Right ventricle myocardium inferior (tissue), 1 donor: ENCODE measurements around the gene RUSF1. TPM values are rescaled to one million over a fixed set of nuclear protein-coding genes. Genes with fewer than 3 reads are reported as not detected.

ENCODE experiments used
- ATAC-seq: fragments of 200-7000 bp; cut with Tn5 transposase; one replicate; pipeline ENCODE4 v1.9.1; 2020; ENCODE audit warnings: mild to moderate bottlenecking, moderate library complexity
- DNase-seq: peaks from one replicate; pipeline ENCODE4 v3.0.0; 2021; ENCODE audit errors: missing footprints
- intact Hi-C: fragments of 100-400 bp; cut with DNase I; formaldehyde crosslinking; loops from one replicate; pipeline ENCODE4 v1.11.0; 2022
- total RNA-seq: library from RNA; stranded (reverse); fragmentation: NEBNext Ultra II Directional; extraction: Animal tissue kit (Norgen Biotek cat#: 25700); gene quantifications from one replicate; pipeline ENCODE4 v1.2.1, GENCODE V29; 2021
- donor health status: DM: no; HTN: yes; CAD: no; lungs with severe emphysema.

The RUSF1 gene
- total RNA-seq, 1 donor from 2014 or later: 19.9 TPM

- intact Hi-C loops: no loop called here
- ATAC-seq: no peak
Measured at GRCh38 chr16:31439519-31439918, 68.7 kb downstream of the RUSF1 start.

More at GRCh38 chr16:31439519-31439918, 68.7 kb downstream of the RUSF1 start:
- DNase-seq: no peak

Other genes starting within 250 kb of the RUSF1 start
- gene ITGAM, start 248.4 kb downstream of the RUSF1 start, total RNA-seq: 10.4 TPM
- 2.2 TPM for gene ITGAX, start 153.2 kb downstream of the RUSF1 start, total RNA-seq
- gene ITGAD, start 115.1 kb downstream of the RUSF1 start, total RNA-seq: 0.11 TPM
- 1,434 TPM for gene COX6A2, start 80.0 kb downstream of the RUSF1 start, total RNA-seq
- 1.8 TPM for gene ZNF843, start 65.6 kb downstream of the RUSF1 start, total RNA-seq
- gene ARMC5, start 48.9 kb downstream of the RUSF1 start, total RNA-seq: 5.5 TPM
- 19.9 TPM for gene TGFB1I1, start 36.2 kb downstream of the RUSF1 start, total RNA-seq
- not detected for gene SLC5A2, start 25.3 kb downstream of the RUSF1 start, total RNA-seq
- not detected for gene AHSP, start 19.5 kb upstream of the RUSF1 start, total RNA-seq